ENCODE measurements around the gene ETFDH.

ETFDH gene

GRCh38 chr4:158671915-158672806, at the start of gene ETFDH:
Gene ETFDH, plus strand, starts transcription at chr4:158672296. Its CDS starts 161 bp downstream, at chr4:158672457.
- peak; percentile 94 for DNase-seq (ENCODE audit: low spot score)
- in situ Hi-C loops (cut with MboI; ENCODE audit: low pct_unique_long_range_greater_than_20kb, low sequenced_read_pairs, unreplicated experiment) = no loop called here
- peak; percentile 91 for TF ChIP-seq CTCF (IDR thresholded peaks at IDR 0.05; ENCODE audit: extremely low read depth, insufficient read depth, missing control alignments)

GRCh38 chr4:158624889-158625478, 47.1 kb upstream of the ETFDH start:
- peak; percentile 66 for TF ChIP-seq CTCF (IDR thresholded peaks at IDR 0.05; ENCODE audit: extremely low read depth, insufficient read depth, missing control alignments)
- peak; percentile 24 for DNase-seq (ENCODE audit: low spot score)
- in situ Hi-C loops (cut with MboI; ENCODE audit: low pct_unique_long_range_greater_than_20kb, low sequenced_read_pairs, unreplicated experiment) = loop anchor here (25.0 kb wide), 1 partner anchor 638 kb away; no protein-coding TSS in a partner anchor

DNA sequence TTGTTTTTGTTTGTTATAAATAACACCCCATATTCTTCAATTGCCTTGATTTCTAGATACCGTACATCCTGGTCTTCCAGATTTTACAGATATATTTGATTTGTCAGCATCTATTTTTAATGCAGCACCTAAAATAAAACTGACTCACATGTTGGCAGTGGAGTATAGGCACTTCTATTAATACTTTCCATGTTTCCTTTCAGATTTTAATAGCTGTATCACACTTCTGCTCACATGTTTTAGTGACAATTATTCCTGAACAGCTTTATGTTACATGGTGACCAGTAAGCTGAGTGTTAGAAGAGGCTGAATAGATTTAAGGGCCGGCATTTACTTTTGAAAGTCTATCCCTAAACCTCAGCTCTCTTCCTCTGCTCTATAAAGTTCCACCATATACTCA, 46.6 kb upstream of the ETFDH start:
- no peak for TF ChIP-seq CTCF (IDR thresholded peaks at IDR 0.05; ENCODE audit: extremely low read depth, insufficient read depth, missing control alignments)
- no peak for DNase-seq (ENCODE audit: low spot score)
- in situ Hi-C loops (cut with MboI; ENCODE audit: low pct_unique_long_range_greater_than_20kb, low sequenced_read_pairs, unreplicated experiment) = loop anchor here (25.0 kb wide), 1 partner anchor 638 kb away; no protein-coding TSS in a partner anchor

GRCh38 chr4:158630893-158631292, 41.2 kb upstream of the ETFDH start:
- in situ Hi-C loops (cut with MboI; ENCODE audit: low pct_unique_long_range_greater_than_20kb, low sequenced_read_pairs, unreplicated experiment) = loop anchor here (25.0 kb wide), 1 partner anchor 644 kb away; no protein-coding TSS in a partner anchor
- TF ChIP-seq CTCF (IDR thresholded peaks at IDR 0.05; ENCODE audit: extremely low read depth, insufficient read depth, missing control alignments) = no peak
- DNase-seq (ENCODE audit: low spot score) = no peak

GRCh38 chr4:158636619-158637018, 35.5 kb upstream of the ETFDH start:
- DNase-seq (ENCODE audit: low spot score) = no peak
- no peak for TF ChIP-seq CTCF (IDR thresholded peaks at IDR 0.05; ENCODE audit: extremely low read depth, insufficient read depth, missing control alignments)
- in situ Hi-C loops (cut with MboI; ENCODE audit: low pct_unique_long_range_greater_than_20kb, low sequenced_read_pairs, unreplicated experiment) = loop anchor here (25.0 kb wide), 1 partner anchor 649 kb away; no protein-coding TSS in a partner anchor

- no peak for DNase-seq (ENCODE audit: low spot score)
- in situ Hi-C loops (cut with MboI; ENCODE audit: low pct_unique_long_range_greater_than_20kb, low sequenced_read_pairs, unreplicated experiment) = loop anchor here (25.0 kb wide), 1 partner anchor 657 kb away; no protein-coding TSS in a partner anchor
- no peak for TF ChIP-seq CTCF (IDR thresholded peaks at IDR 0.05; ENCODE audit: extremely low read depth, insufficient read depth, missing control alignments)
These were observed 27.7 kb upstream of the ETFDH start for GRCh38 chr4:158644356-158644755.

Data from GM13977 (cell line).